HG02798 (cell line): ENCODE results near the gene BABAM2.
"Not testable (repeated sequence)": the region's sequence is repeated elsewhere in the genome, so short reads cannot be mapped to it uniquely, and the experiment has no call there.

Source experiments
- ATAC-seq: cut with Tn5 transposase; IDR thresholded peaks from one replicate; pipeline ENCODE4 v1.9.1; 2021; ENCODE audit warnings: mild to moderate bottlenecking; ENCODE audit not compliant: unreplicated experiment, poor library complexity

The BABAM2 gene

DNA sequence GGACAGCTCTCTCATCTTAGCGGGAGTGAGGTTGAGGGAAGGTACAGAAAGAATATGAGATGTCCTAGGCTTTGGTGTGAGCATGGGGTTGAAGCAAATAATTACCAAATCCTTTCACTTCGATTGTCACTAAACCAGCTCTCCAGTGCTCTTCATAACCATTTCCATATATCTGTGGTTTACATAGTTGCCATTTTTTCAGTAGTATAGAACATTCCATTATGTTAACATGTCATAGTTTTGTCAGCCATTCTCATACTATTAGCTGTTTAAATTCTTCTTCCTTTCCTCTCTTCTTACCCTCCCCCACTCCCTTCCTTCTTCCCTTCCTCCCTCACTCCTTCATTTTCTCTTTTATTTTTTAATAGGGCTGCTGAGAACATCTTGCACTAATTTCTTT, 205.9 kb downstream of the BABAM2 start:
- no peak for ATAC-seq

DNA sequence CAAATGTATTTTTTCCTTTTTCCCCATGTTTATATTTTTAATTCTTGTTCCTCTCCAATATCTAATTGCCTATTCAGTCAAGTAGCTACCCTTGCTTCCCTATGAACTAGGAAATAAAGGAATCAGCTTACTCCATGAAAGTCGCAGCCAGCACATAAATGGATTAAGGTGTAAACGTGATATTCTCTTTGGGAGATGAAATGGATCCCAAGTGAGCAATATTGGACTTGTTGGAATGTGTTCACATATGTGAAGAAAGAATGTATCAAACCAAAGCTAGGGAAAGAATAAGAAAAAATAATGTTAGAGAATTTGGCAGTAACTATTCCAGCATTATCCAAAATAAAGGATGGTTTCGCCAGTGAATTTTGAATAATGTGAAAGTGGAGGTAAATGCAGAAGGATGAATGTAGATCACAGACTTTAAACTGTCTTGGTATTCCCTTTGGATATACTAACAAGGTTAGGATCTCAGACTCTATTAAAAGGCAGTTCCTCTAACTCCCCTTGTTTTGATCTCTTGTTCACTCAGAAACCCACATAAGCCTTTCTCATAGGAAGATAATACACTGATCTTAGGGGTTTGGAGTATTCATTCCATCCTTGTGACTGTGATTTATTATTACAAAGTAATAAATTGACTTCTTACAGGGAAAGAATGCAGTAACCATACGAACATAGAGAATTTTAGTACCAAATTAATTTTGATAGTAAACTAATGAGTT, 208.1 kb downstream of the BABAM2 start:
- no peak for ATAC-seq

DNA sequence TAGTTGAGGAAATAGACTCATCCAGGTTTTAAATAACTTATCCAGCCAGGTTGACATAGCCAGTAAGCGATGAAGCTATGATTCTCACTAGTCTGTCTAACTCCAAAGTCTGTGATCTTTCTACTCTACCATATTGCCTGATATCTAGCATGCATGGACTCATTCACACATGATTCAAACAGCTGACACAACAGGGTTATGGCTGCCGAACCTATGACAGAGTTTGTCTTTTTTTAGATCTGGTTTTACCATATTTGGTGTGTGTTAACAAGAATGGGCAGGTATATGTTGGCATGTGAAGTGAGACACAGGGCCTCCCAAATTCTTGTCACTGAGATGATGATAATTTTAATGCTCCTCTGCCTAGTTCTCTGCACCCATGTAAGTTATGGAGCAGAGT, 210.6 kb downstream of the BABAM2 start:
- ATAC-seq: no peak

DNA sequence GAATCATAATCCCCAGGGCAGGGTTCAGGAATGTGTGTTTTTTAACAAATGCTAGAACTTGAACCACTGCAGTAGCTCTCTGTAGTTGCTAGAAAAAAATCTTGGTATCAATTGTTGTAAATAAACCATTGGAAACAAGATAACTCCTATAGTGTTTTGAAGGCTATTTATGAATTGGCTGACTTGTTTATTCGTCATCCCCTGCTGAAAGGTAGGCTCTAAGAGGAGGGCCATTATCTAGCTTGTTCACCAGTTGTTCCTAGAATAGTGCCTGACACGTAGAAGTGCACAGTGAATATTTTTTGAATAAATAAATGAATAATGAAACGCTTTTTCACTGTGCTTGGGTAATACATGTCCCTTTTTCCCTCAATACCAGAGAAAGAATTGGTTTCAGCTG, 211.4 kb downstream of the BABAM2 start:
- ATAC-seq: no peak

DNA sequence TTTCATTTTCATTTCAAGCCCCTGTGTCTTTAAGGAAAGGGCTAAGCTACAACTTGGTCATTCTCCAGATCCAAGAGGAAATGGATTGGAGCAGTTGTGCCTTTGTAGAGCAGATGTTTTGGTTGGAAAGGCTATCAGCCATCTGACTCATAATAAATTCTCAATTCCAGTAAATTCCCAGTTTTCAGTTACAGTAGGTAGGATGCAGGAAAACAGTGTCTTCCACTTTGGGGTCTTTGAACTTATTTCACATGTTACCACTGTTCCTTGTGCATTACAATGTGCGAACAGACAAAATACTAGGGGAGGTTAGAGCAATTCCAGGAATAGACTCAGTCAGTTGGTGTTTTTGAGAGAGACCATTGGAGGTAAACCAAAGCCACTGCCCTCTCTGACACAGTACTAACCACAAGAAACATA, 211.9 kb downstream of the BABAM2 start:
- no peak for ATAC-seq

DNA sequence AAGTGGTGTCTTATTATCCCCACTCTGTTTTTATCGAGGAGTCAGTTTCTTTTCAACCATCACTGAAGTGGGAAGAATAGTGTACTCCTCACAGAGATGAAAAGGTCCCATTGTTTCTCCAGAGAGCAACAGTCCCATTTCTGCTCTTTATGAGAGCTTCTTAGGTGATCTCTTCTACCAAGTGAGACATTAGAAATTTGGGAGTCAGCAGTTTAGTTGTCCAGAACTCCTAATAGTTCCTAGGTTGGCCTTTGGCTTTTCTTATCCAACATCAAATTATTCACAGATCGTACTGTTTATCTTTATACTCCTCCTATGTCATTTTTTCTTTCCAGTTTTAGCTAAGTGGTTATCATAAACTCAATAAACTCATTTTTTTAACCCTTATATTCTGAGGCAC, 213.1 kb downstream of the BABAM2 start:
- no peak for ATAC-seq

DNA sequence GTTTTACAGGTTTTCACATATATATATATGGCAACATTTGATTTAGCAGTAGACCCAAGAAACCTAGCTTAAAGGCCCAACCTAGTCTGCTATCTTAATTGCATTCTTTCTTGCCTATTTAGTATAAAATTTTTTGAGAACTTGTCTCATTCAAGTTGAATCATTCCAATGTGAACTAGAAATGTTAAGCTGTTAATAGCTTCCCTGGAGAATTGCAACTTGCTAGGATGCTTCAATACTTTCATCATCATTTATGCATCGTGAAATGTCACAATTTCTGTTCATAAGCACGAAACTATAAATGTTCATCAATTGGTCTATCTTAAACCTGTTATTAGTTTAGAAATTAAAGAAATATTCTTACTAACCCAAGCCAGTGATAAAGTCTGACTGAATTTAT, 217.6 kb downstream of the BABAM2 start:
- no peak for ATAC-seq

DNA sequence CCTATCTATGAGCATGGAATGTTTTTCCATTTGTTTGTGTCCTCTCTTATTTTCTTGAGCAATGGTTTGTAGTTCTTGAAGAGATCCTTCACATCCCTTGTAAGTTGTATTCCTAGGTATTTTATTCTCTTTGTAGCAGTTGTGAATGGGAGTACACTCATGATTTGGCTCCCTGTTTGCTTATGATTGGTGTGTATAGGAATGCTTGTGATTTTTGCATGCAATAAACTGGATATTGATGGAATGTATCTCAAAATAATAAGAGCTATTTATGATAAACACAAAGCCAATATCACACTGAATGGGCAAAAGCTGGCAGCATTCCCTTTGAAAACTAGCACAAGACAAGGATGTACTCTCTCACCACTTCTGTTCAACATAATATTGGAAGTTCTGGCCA, 223.2 kb downstream of the BABAM2 start:
- not testable (repeated sequence) for ATAC-seq

DNA sequence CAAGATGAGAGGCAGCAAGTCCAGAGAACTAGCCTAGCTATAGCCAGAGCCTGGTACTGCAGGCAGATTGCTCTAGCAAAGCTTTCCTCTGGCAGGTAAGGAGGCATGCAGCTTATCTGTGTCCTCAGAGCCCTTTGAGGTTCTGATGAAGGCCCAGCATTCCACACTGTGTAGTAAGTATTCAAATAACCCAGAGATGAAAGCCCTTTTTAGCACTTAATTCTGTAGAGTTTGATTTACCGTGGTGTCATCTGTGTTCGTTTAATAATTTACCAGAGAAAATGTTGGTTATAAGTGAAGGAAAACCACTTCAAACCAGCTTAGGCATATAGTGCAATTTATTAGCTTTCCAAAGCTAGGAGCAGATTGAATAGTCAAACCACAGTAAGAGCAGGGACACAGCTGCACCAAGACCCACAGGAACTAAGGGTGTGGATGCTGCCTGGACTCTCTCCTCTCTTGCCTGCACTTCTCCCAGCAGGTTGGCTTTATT, 226.6 kb downstream of the BABAM2 start:
- no peak for ATAC-seq

DNA sequence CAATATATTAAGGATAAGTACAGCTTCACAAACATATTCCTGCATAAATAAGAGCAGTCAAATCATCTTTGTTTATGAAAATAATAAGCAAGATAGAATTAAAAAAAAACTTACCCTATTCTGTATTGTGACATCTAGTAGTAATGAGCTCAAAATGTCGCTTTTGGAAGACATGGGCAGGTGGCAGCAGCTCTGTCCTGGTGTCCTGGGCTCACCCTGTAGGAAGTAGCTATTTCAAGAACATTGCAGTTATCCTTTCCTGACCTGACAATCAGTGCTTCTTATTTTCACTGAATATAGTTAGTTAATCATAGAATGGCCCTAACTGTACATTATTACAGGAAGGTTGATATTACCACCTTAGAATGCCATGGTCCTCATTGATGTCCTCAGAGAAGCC, 229.1 kb downstream of the BABAM2 start:
- ATAC-seq: no peak

DNA sequence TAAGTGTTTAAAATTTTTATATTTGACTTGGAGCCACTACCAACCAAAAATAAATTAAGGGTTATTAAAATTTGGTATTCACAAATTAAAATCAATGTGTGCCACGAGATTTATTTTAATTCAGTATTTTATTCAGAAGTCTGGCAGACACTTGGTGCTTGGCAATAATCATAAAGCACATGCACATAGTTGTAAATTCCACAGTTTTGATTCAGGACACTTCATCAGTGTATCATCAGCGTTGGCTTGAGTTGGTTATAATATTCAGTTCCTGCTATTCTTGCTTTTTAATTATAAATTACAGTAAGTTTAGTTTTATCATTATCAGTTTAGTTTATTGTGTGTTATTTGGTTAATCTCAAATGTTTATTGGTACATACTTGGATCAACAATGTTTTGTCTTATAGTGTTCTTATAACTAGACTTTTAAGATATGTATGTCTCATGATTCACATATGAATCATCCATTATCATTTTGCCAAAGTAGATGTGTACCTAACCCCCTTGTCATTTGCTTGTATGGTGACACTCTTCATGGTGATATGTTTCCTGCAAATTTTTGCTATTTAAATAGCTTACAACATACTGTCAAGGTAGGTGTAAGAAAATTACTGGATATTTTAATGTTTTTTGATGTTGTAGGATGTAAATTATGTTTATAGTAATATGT, 237.9 kb downstream of the BABAM2 start:
- ATAC-seq: no peak

DNA sequence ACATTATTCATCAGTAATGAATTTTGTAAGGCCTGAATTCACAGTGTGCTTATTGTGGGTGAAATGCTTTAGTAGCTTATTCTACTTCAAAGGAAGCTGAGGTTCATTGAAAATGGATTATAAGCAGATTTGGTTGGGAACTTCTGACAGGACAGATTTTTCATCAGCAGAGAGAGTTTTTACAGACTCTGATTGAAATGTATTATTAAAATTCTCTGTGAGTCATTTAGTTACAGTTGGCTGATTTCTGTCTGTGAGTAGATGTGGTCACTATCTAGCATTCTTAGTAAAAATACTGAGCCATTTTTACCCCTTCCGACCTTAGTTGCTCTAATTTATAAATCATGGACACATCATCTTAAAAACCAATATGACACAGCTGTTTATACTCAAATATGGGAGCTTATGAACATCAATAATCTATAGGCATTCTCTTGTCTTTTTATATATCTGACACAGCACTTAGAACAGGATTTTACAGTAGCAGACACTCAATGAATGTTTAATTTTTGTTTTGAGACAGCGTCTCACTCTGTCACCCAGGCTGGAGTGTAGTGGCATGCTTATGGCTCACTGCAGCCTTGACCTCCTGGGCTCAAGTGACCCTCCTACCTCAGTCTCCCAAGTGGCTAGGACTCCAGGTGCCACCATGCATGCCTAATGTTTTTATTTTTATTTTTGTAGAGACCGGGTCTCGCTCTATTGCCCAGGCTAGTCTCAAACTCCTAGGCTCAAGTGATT, 239.6 kb downstream of the BABAM2 start:
- ATAC-seq: no peak

DNA sequence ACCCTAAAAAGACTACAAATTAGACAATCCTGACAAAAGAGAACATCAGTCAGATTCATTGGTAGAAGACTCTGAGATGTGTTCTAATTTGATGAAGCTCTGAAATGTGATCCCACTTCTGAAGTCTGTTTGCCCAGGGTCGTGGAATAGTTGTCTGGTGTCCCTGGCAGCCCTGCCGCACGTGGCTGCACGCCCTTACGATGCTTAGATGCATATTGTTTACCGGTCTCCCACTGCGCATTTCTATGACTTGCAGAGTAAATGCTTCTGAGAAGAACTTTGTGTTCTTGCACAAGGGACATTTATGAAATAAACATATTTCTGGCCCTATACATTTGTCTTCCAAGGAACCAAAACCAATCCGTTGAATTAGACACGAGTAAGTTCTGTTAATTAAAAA, 243.2 kb downstream of the BABAM2 start:
- no peak for ATAC-seq

DNA sequence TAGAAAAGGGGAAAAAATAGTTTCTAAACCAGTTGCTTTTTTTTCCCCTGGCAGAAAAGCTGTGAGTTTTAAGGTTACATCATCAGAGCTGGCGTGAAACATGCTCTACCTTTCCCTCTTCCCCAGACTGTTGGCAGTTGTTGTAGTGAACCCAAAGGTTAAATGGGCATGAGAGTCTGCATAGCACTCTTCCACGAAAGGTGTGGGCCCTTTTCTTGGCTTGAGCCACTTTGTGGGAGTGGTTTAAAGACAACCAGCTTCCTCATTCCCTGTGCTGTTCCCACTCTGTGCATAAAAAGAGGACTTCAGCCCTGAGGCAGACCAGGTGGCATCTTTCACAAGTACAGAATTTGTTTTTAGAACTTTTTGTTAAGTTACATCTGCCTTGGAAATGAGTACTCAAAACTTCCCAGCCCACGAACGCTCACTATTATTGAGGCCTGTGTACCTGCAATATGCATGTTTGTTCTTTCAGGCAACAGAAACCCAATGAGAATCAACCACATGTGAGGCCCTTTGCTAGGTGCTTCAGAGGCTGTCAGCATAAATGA, 243.8 kb downstream of the BABAM2 start:
- ATAC-seq: peak; percentile 32

DNA sequence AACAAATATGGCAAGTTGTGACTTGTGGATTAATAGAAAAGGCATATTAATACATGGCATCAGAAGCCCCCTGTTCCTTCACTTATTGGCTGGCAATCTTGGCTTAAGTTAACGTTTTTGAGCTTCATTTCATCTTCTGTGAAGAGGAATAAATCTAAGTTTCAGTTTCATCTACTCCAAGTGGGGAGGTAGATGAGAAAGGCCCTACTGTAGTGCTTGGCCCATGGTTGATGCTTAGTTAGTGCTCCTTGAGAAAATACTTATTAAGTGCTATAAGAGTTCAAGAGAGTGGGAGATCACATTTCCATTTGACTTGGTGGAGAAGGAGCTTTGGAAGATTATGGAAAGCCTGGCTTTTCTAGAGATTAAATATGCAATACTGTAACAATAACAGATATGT, 244.3 kb downstream of the BABAM2 start:
- ATAC-seq: peak; percentile 40

DNA sequence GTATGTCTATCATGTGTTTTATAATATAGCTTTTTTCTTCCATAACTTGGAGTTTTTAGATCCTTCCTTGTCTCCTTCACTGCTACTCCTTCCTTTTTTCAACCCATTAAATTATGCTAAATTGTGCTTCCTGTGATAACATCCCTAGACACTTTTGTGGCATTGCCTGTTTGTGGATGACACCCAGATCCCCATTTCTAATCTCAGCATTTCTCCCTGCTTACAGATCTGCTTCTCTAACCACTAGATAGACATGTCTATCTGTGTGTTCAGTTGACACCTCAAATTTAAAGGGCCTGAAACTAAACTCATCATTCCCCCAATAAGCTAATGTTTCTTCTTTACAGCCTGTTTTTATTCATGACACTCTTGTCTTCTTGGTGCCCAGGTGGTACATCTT, 244.8 kb downstream of the BABAM2 start:
- ATAC-seq: no peak

DNA sequence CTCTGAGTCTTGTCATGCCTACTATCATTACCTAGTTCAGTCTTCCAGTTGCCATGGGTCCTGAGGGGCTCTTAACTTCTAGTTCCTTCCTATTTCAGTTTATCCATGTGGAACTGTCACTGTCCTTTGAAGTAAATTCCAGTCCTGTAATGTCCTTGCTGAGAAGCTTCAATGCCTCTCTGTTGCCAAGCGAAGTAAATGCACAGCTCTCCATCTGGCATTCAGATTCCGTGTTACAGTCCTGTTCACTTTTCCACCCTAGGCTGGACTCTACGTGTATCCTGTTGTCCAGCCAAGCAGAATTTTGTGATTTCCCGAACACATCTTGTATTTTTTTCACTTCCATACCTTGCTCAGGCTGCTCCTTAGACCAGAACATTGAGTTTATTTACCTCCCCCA, 245.3 kb downstream of the BABAM2 start:
- no peak for ATAC-seq

DNA sequence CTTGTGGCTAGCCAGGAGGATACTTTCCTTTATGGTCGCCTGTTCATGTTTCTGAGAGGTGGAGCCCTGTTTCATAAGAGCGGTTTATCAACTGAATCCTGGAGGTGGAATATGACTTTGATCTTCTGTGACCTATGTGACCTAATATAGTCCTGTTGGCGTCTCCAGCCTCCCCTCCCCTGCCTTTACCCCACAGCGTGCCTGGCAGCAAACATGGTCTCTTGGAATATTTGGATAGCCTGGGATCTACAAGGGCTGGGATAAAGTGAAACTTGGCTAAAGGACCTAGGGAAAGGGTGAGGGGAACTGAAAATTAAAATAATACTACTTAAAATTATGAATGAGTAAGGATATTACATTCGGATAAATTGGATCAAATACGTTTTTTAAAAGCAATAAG, 246.0 kb downstream of the BABAM2 start:
- no peak for ATAC-seq

DNA sequence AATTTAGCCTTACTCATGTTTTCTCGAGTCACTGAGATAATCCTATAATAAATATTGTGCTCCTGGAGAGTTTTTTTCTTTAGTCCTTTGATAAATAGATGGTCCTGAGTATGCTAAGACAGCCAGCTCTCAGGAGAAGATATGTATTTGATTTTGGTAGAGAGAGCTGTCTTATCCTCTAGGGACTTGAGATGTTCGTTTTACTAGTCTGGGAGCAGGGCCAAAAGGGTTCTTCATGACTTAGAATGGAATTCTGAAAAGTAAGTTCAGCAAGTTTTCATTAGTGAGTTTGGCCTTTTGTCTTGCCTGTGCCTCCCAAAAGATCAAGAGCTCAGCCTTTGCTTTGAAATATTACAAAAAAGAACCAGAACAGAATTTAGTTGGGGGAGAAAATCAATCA, 246.7 kb downstream of the BABAM2 start:
- no peak for ATAC-seq

DNA sequence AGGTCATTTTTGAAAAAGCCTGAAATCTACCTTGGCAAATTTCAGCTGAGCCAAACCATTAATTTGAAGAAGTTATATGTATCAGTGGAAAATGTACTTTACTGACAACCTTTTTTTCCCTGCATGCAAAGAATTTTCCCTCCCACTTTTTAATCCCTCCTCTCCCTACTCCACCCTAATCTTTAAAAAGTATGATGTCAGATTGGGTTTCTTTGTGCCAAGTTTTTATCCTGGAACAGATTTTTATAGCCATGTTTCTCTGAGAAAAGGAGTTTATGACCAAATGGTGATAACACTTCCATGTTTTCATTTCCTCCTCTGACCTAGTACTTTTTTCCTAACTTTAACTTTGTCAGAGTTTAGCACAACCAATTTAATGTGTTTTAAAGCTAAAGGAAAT, 251.9 kb downstream of the BABAM2 start:
- no peak for ATAC-seq

DNA sequence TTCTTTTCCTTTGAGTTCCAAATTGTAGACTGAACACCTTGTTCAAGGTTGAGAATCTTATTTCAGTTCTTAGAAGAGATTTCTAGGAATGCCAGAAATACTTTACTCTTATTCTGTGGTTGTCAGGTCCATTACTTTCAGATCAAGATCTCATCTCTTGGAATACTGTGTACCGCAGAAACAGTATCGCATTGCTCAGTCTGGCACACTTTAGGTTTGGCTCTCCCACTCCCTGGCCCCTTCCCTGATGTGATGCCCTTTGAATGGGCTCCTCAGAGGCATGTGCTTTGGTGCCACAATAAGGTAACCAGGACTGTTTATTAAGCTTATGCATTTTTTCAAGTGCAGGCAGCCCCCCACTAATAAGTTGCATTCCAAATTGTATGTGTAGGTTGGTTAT, 257.5 kb downstream of the BABAM2 start:
- ATAC-seq: no peak
